GM13977 (cell line): ENCODE results near the gene KLHL30.
"Not testable (repeated sequence)": the region's sequence is repeated elsewhere in the genome, so short reads cannot be mapped to it uniquely, and the experiment has no call there.

ENCODE experiments used
- DNase-seq: peaks from one replicate; pipeline ENCODE4 v3.0.0; 2012; ENCODE audit warnings: low spot score
- in situ Hi-C: fragments of 300-500 bp; cut with MboI; formaldehyde crosslinking; loops from one replicate; pipeline ENCODE4 v1.12.0; 2022; ENCODE audit warnings: low sequenced_read_pairs, low pct_unique_long_range_greater_than_20kb, mixed read lengths, inconsistent platforms; ENCODE audit not compliant: unreplicated experiment
- TF ChIP-seq, protein P1 (sequence below): IDR thresholded peaks from 2 replicates; pipeline ENCODE4 v1.5.1; 2012; ENCODE audit warnings: mild to moderate bottlenecking, control low read depth; ENCODE audit not compliant: insufficient read depth; ENCODE audit errors: extremely low read depth, missing control alignments

KLHL30 gene

DNA sequence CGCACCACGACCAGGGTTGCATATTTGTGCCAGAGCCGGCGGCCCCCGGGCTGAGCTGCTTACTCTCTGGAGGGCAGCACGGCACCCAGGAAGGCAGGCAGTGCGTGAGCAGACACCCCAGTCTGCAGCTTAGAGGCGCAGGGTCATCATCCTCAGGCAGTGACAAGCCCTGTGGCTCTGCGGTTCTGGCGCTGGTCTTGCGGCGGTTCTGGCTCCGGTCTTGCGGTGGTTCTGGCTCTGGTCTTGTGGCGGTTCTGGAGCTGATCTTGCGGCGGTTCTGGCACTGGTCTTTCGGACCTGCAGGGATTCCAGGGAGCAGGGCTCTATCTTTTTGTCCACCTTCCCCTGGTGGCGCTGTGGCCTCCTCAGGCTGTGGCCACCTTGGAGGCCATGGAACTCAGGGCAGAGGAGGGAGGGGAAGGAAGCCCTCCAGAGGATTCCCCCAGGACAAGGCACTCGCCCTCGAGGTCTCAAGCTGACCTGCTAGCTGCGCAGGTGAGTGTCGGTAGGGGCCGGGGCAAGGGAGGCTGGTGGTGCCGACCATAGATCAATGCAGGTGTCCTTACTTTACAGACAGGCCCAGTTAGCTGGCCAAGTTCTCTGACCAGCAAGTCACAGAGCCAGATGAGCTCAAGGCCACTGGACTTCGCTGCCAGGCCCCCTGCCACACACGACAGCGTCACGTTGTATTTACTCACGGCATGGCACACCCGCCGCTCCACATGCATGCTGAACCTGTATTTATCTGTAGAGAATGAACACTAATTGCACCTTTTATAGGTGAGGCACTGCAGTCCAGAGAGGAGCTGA lies 23.4 kb upstream of the KLHL30 start:
- TF ChIP-seq, protein P1, sequence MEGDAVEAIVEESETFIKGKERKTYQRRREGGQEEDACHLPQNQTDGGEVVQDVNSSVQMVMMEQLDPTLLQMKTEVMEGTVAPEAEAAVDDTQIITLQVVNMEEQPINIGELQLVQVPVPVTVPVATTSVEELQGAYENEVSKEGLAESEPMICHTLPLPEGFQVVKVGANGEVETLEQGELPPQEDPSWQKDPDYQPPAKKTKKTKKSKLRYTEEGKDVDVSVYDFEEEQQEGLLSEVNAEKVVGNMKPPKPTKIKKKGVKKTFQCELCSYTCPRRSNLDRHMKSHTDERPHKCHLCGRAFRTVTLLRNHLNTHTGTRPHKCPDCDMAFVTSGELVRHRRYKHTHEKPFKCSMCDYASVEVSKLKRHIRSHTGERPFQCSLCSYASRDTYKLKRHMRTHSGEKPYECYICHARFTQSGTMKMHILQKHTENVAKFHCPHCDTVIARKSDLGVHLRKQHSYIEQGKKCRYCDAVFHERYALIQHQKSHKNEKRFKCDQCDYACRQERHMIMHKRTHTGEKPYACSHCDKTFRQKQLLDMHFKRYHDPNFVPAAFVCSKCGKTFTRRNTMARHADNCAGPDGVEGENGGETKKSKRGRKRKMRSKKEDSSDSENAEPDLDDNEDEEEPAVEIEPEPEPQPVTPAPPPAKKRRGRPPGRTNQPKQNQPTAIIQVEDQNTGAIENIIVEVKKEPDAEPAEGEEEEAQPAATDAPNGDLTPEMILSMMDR, result no peak
- in situ Hi-C loops, result no loop called here
- DNase-seq, result no peak

DNA sequence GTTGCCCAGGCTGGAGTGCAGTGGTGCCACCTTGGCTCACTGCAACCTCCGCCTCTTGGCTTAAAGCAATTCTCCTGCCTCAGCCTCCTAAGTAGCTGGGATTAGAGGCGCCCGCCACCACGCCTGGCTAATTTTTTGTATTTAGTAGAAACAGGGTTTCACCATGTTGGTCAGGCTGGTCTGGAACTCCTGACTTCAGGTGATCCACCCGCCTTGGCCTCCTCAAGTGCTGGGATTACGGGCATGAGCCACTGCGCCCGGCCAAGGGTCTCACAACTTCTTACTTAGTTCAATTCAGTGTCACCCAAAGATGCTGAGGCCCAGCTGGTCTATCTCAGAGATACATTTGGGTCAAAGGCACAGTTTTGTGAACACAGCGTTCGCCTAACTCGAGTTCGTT lies 22.8 kb upstream of the KLHL30 start:
- in situ Hi-C loops, DNase-seq: not testable (repeated sequence)

DNA sequence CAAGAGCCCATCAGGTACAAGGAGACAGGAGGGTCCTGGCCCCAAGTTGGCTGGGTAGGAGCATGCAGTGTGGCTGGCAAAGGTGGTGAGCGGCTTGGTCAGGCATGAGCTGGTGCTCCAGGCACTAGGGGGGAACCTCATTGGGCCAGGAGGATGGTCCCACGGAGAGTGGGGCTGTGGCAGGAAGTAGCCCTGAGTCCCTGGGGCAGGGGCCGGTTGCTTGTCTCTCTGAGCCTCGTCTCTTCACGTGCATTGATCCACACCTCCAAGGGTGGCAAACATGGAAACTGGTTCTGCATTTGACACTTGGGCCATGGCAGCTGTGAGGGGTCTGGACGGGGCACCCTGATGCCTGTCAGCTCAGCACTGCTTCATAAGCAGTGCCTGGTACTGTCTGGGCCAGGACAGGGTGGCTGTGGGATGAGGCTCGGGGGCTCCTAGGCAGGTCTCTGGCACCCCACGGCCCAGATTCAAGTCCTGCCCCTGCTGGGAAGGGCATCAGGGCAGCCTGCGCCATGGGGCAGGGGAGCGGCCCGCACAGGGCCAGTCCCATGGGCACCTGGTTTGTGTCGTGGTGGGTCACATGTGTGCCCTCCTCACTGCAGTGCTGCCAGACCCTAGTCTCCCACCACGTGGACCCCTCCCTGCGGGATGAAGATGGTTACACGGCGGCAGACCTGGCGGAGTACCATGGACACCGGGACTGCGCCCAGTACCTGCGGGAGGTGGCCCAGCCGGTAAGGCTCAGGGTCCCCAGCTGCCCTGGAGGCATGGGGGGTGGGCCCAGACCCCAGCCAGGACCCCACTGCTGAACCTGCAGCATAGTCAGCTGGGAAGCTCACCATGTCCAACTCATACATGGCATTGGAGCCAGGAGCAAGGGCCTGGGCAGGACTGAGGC lies 21.9 kb upstream of the KLHL30 start:
- no peak for DNase-seq
- in situ Hi-C loops, result no loop called here
- TF ChIP-seq, protein P1, result no peak

DNA sequence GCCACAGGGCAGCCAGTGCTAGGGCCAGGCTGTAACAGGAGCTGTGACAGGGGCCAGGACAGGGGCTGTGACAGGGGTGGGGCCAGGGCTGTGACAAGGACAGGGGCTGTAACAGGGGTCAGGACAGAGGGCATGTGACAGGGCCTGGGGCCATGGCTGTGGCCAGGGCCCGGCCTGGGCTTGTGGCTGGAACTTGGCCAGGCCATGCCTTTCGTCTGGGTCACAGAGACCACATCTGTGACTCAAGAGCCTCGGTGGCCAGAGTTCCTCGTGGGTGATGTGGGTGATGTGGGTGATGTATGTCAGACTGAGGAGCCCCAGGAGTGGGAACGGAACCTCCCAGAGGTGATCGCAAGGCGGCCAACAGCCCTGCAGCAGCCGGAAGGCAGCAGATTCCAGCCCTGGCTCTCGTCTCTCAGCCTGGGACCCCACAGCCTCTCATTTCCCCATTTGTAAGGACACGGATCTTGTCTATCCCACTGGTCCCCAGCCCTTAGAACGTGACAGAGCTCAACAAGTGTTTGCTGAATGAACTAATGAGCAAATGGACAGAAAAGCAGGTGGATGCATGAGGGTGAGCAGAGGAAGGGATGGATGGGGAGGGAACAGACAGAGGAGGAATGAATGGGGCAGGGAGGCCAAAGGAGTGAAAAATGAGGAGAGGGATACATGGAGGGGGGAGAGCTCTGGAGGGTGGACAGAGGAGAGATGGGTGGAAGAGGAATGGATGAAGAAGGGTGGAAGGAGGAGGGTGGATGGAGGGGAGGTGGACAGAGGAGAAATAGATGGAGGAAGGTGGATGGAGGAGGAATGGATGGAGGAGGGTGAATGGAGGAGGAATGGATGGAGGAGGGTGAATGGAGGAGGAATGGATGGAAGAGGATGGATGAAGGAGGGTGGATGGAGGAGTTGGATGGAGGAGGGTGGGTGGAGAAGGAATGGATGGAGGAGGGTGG lies 21.0 kb upstream of the KLHL30 start:
- TF ChIP-seq, protein P1, result no peak
- DNase-seq, result no peak

DNA sequence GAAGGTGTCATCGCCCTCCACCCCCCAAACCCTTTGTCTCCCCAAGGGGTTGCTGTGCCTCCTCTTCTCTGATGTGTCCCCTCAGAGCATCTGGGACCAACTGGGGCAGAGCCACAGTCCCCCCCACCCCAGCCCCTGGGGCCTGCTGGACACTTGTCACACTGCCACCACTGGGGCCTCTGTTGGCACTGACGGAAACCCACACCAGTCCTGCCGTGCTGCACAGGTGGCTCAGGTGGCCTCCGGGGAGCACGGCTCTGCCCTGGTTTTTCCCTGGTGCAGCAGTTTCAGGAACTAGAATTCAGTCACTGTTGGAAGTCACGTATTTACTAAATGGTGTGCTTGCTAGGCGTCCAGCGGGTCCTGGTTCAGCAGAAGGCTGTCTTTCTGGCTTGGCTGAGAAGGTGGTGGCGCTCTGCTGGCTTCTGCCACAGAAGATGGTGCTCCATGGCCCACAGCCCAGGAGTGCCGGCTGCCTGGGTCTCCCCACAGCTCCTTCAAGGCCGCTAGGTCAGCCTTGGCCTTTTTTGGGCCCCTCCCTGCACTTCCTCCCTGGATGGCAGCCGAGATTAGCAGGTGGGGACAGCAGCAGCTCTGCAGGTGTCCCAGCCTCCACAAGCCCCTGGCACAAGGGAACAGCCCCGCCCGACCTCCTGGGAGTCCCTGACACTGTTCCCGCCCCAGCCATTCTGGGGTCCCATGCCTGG lies 18.6 kb upstream of the KLHL30 start:
- DNase-seq, result no peak
- in situ Hi-C loops, result no loop called here
- TF ChIP-seq, protein P1, result no peak

More for the DNA sequence above, 21.0 kb upstream of the KLHL30 start:
- in situ Hi-C loops, result no loop called here

DNA sequence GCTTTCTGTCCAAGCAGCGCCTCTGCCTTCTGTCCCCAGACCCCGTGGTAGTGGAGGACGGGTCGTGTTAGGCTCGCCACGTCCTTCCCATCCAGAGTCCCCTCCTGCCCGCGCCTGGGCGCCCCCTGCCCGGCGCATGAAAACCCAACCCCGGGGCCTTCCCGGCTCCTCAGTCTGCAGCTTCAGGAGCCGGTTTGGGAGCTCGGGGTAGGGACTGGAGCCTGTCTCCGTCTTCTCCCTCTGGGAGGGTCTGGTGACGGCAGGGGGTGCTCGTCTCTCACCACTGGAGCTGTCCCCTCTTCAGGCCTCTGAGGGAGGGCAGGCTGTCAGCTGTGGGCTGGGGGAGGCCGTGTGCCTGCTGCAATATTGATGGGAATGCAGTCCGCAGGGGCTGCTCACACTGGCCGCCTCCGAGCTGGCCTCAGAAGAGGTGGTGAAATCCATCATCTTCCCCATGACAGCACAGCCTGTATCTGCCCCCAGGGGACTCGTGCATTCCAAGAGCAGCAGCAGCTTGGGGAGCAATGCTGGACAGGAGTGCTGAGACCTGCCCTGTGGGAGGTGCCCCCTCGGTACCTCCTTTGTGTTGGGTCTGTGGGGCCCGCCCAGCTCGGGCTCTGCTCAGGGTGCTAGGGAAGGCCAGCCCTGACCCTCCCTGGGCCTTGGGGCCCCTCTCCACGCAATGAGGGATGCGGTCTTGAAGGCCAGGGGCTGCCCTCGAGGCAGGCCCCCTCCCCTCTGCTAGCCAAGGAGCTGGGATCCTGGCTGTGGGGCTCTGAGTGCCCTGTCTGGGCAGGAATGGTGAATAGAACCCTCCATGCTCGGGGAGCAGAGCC lies 17.8 kb upstream of the KLHL30 start:
- no peak for DNase-seq
- in situ Hi-C loops, result no loop called here
- TF ChIP-seq, protein P1, result peak; percentile 8
